ENCODE data around the gene SPAAR.

GRCh38 chr9:35896570-35896969, 12.7 kb upstream of the SPAAR start:
- TF ChIP-seq, protein P1, sequence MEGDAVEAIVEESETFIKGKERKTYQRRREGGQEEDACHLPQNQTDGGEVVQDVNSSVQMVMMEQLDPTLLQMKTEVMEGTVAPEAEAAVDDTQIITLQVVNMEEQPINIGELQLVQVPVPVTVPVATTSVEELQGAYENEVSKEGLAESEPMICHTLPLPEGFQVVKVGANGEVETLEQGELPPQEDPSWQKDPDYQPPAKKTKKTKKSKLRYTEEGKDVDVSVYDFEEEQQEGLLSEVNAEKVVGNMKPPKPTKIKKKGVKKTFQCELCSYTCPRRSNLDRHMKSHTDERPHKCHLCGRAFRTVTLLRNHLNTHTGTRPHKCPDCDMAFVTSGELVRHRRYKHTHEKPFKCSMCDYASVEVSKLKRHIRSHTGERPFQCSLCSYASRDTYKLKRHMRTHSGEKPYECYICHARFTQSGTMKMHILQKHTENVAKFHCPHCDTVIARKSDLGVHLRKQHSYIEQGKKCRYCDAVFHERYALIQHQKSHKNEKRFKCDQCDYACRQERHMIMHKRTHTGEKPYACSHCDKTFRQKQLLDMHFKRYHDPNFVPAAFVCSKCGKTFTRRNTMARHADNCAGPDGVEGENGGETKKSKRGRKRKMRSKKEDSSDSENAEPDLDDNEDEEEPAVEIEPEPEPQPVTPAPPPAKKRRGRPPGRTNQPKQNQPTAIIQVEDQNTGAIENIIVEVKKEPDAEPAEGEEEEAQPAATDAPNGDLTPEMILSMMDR (conservative IDR thresholded peaks at IDR 0.05; ENCODE audit: low read depth, low read length): no peak
- no peak for TF ChIP-seq EZH2 (IDR thresholded peaks at IDR 0.05; ENCODE audit: borderline replicate concordance, low read depth, low read length, poor library complexity, severe bottlenecking)

All from A673 (cell line).